HEK293 (cell line): Measurements from ENCODE around the gene LIX1L.

ENCODE experiments used
- CTCF ChIA-PET: fragments of 350-600 bp; formaldehyde crosslinking; extraction: SDS; loops from one replicate; lab custom pipeline; 2021; ENCODE audit warnings: antibody characterized with exemption; lab: Yijun Ruan, JAX
- POLR2A ChIA-PET: fragments of 300-600 bp; formaldehyde crosslinking; extraction: SDS; loops from one replicate; lab custom pipeline; 2020; ENCODE audit warnings: antibody characterized with exemption, inconsistent platforms; lab: Yijun Ruan, JAX
- H3K27ac ChIP-seq: fragments of 200-500 bp; sonication (Bioruptor generic); 2 replicates; pipeline ENCODE4 v1.5.1; 2014; ENCODE audit warnings: low read depth, low read length, control low read depth, inconsistent platforms; ENCODE audit errors: extremely low read depth
- H3K36me3 ChIP-seq, 2 experiments: fragments of 200-500 bp in 1 of 2; sonication (Bioruptor generic) in 1 of 2; 1 replicate in 1 of 2; 2 replicates in 1 of 2; pipeline ENCODE4 v1.5.1; 2014 to 2017; ENCODE audit warnings: inconsistent platforms in 2 of 2, low read length in 2 of 2; ENCODE audit not compliant: control insufficient read depth in 2 of 2, insufficient read depth in 1 of 2
- H3K4me1 ChIP-seq: fragments of 200-500 bp; sonication (Bioruptor generic); 2 replicates; pipeline ENCODE4 v1.5.1; 2014; ENCODE audit warnings: mild to moderate bottlenecking, low read length, inconsistent platforms; ENCODE audit not compliant: control insufficient read depth, insufficient read depth
- H3K4me3 ChIP-seq: 2 replicates; pipeline ENCODE4 v1.5.1; 2011; ENCODE audit warnings: low read depth, mild to moderate bottlenecking, control low read depth, low read length, moderate library complexity
- H3K9me3 ChIP-seq: fragments of 200-500 bp; sonication (Bioruptor generic); 2 replicates; pipeline ENCODE4 v1.5.1; 2014; ENCODE audit warnings: low read depth, low read length, inconsistent platforms; ENCODE audit not compliant: control insufficient read depth, insufficient read depth
- EGR2 ChIP-seq: fragments of 450-650 bp; formaldehyde crosslinking; IDR thresholded peaks from 2 replicates; pipeline ENCODE4 v1.5.1; 2016; ENCODE audit warnings: low read depth, missing biosample characterization, missing genetic modification characterization
- FEZF1 ChIP-seq: fragments of 450-650 bp; formaldehyde crosslinking; IDR thresholded peaks from 2 replicates; pipeline ENCODE4 v1.5.1; 2016; ENCODE audit warnings: missing biosample characterization, missing genetic modification characterization
- OSR2 ChIP-seq: fragments of 450-650 bp; formaldehyde crosslinking; IDR thresholded peaks from 2 replicates; pipeline ENCODE4 v1.5.1; 2016; ENCODE audit warnings: missing biosample characterization, missing genetic modification characterization
- OVOL3 ChIP-seq: fragments of 450-650 bp; formaldehyde crosslinking; IDR thresholded peaks from 2 replicates; pipeline ENCODE4 v1.5.1; 2016; ENCODE audit warnings: missing biosample characterization, missing genetic modification characterization
- SALL2 ChIP-seq: fragments of 450-650 bp; formaldehyde crosslinking; IDR thresholded peaks from 2 replicates; pipeline ENCODE4 v1.5.0; 2017; ENCODE audit warnings: missing biosample characterization, mild to moderate bottlenecking, missing genetic modification characterization, borderline replicate concordance
- SP2 ChIP-seq: fragments of 450-650 bp; formaldehyde crosslinking; IDR thresholded peaks from 2 replicates; pipeline ENCODE4 v1.5.1; 2016; ENCODE audit warnings: missing biosample characterization, missing genetic modification characterization
- TRIM28 ChIP-seq: IDR thresholded peaks from 2 replicates; pipeline ENCODE4 v1.6.1; 2011; ENCODE audit warnings: low read length, control low read depth, borderline replicate concordance
- ZBTB48 ChIP-seq: fragments of 450-650 bp; formaldehyde crosslinking; IDR thresholded peaks from 2 replicates; pipeline ENCODE4 v1.5.1; 2016; ENCODE audit warnings: missing biosample characterization, missing genetic modification characterization
- ZFP41 ChIP-seq: fragments of 450-650 bp; formaldehyde crosslinking; IDR thresholded peaks from 2 replicates; pipeline ENCODE4 v1.5.1; 2016; ENCODE audit warnings: missing biosample characterization, missing genetic modification characterization, borderline replicate concordance
- ZIC2 ChIP-seq: fragments of 450-650 bp; formaldehyde crosslinking; IDR thresholded peaks from 2 replicates; pipeline ENCODE4 v1.5.1; 2016; ENCODE audit warnings: missing biosample characterization, missing genetic modification characterization
- ZNF10 ChIP-seq: fragments of 450-650 bp; formaldehyde crosslinking; IDR thresholded peaks from 2 replicates; pipeline ENCODE4 v1.5.1; 2017; ENCODE audit warnings: missing biosample characterization, missing genetic modification characterization
- ZNF133 ChIP-seq: fragments of 450-650 bp; formaldehyde crosslinking; IDR thresholded peaks from 2 replicates; pipeline ENCODE4 v1.5.1; 2016; ENCODE audit warnings: missing biosample characterization, missing genetic modification characterization
- ZNF174 ChIP-seq: fragments of 450-650 bp; formaldehyde crosslinking; IDR thresholded peaks from 2 replicates; pipeline ENCODE4 v1.5.0; 2017; ENCODE audit warnings: missing biosample characterization, mild to moderate bottlenecking, missing genetic modification characterization
- ZNF2 ChIP-seq: fragments of 450-650 bp; formaldehyde crosslinking; IDR thresholded peaks from 2 replicates; pipeline ENCODE4 v1.5.1; 2016; ENCODE audit warnings: missing biosample characterization, missing genetic modification characterization
- ZNF202 ChIP-seq: fragments of 450-650 bp; formaldehyde crosslinking; IDR thresholded peaks from 2 replicates; pipeline ENCODE4 v1.5.1; 2016; ENCODE audit warnings: missing biosample characterization, missing genetic modification characterization, borderline replicate concordance
- ZNF221 ChIP-seq: fragments of 450-650 bp; formaldehyde crosslinking; IDR thresholded peaks from 2 replicates; pipeline ENCODE4 v1.5.1; 2017; ENCODE audit warnings: missing biosample characterization, missing genetic modification characterization, borderline replicate concordance
- ZNF223 ChIP-seq: fragments of 450-650 bp; formaldehyde crosslinking; IDR thresholded peaks from 2 replicates; pipeline ENCODE4 v1.5.1; 2016; ENCODE audit warnings: missing biosample characterization, missing genetic modification characterization
- ZNF292 ChIP-seq: fragments of 450-650 bp; formaldehyde crosslinking; IDR thresholded peaks from 2 replicates; pipeline ENCODE4 v1.5.1; 2016; ENCODE audit warnings: low read depth, missing biosample characterization, missing genetic modification characterization, borderline replicate concordance
- ZNF302 ChIP-seq: fragments of 450-650 bp; formaldehyde crosslinking; IDR thresholded peaks from 2 replicates; pipeline ENCODE4 v1.5.1; 2016; ENCODE audit warnings: missing biosample characterization, missing genetic modification characterization, low read depth
- ZNF311 ChIP-seq: fragments of 450-650 bp; formaldehyde crosslinking; IDR thresholded peaks from 2 replicates; pipeline ENCODE4 v1.5.1; 2017; ENCODE audit warnings: missing biosample characterization, missing genetic modification characterization, borderline replicate concordance
- ZNF324 ChIP-seq: fragments of 450-650 bp; formaldehyde crosslinking; IDR thresholded peaks from 2 replicates; pipeline ENCODE4 v1.5.1; 2016; ENCODE audit warnings: missing biosample characterization, missing genetic modification characterization
- ZNF341 ChIP-seq: fragments of 450-650 bp; formaldehyde crosslinking; IDR thresholded peaks from 2 replicates; pipeline ENCODE4; 2016; ENCODE audit warnings: low read depth, missing biosample characterization, missing genetic modification characterization
- ZNF354C ChIP-seq: fragments of 450-650 bp; formaldehyde crosslinking; IDR thresholded peaks from 2 replicates; pipeline ENCODE4 v1.5.1; 2016; ENCODE audit warnings: missing biosample characterization, missing genetic modification characterization, low read depth, borderline replicate concordance
- ZNF366 ChIP-seq: fragments of 450-650 bp; formaldehyde crosslinking; conservative IDR thresholded peaks from 2 replicates; pipeline ENCODE4 v1.5.1; 2016; ENCODE audit warnings: missing biosample characterization, missing genetic modification characterization
- ZNF426 ChIP-seq: fragments of 450-650 bp; formaldehyde crosslinking; IDR thresholded peaks from 2 replicates; pipeline ENCODE4 v1.5.1; 2017; ENCODE audit warnings: missing biosample characterization, missing genetic modification characterization, mild to moderate bottlenecking, inconsistent platforms, moderate library complexity
- ZNF433 ChIP-seq: fragments of 450-650 bp; formaldehyde crosslinking; IDR thresholded peaks from 2 replicates; pipeline ENCODE4 v1.5.1; 2016; ENCODE audit warnings: missing biosample characterization, missing genetic modification characterization, low read depth
- ZNF449 ChIP-seq: fragments of 450-650 bp; formaldehyde crosslinking; IDR thresholded peaks from 2 replicates; pipeline ENCODE4 v1.5.1; 2017; ENCODE audit warnings: missing biosample characterization, mild to moderate bottlenecking, missing genetic modification characterization, moderate library complexity
- ZNF473 ChIP-seq: fragments of 450-650 bp; formaldehyde crosslinking; IDR thresholded peaks from 2 replicates; pipeline ENCODE4 v1.5.1; 2017; ENCODE audit warnings: missing biosample characterization, missing genetic modification characterization
- ZNF549 ChIP-seq: fragments of 450-650 bp; IDR thresholded peaks from 2 replicates; pipeline ENCODE4 v1.5.1; 2018; ENCODE audit warnings: missing biosample characterization, missing genetic modification characterization, mild to moderate bottlenecking, inconsistent platforms, moderate library complexity
- ZNF600 ChIP-seq: fragments of 450-650 bp; formaldehyde crosslinking; IDR thresholded peaks from 2 replicates; pipeline ENCODE4 v1.5.1; 2016; ENCODE audit warnings: missing biosample characterization, missing genetic modification characterization
- ZNF639 ChIP-seq: fragments of 450-650 bp; formaldehyde crosslinking; IDR thresholded peaks from 2 replicates; pipeline ENCODE4 v1.5.1; 2016; ENCODE audit warnings: missing biosample characterization, missing genetic modification characterization
- ZNF701 ChIP-seq: fragments of 450-650 bp; formaldehyde crosslinking; IDR thresholded peaks from 2 replicates; pipeline ENCODE4 v1.5.1; 2016; ENCODE audit warnings: missing biosample characterization, missing genetic modification characterization
- ZNF707 ChIP-seq: fragments of 450-650 bp; formaldehyde crosslinking; IDR thresholded peaks from 2 replicates; pipeline ENCODE4 v1.5.1; 2016; ENCODE audit warnings: missing biosample characterization, missing genetic modification characterization
- TF ChIP-seq, protein P1 (sequence below): fragments of 450-650 bp; formaldehyde crosslinking; IDR thresholded peaks from 2 replicates; pipeline ENCODE4 v1.5.1; 2016; ENCODE audit warnings: missing biosample characterization, missing genetic modification characterization

Gene LIX1L

GRCh38 chr1:145891587-145892485, 66.0 kb downstream of the LIX1L start (continued):
- TF ChIP-seq, protein P1, sequence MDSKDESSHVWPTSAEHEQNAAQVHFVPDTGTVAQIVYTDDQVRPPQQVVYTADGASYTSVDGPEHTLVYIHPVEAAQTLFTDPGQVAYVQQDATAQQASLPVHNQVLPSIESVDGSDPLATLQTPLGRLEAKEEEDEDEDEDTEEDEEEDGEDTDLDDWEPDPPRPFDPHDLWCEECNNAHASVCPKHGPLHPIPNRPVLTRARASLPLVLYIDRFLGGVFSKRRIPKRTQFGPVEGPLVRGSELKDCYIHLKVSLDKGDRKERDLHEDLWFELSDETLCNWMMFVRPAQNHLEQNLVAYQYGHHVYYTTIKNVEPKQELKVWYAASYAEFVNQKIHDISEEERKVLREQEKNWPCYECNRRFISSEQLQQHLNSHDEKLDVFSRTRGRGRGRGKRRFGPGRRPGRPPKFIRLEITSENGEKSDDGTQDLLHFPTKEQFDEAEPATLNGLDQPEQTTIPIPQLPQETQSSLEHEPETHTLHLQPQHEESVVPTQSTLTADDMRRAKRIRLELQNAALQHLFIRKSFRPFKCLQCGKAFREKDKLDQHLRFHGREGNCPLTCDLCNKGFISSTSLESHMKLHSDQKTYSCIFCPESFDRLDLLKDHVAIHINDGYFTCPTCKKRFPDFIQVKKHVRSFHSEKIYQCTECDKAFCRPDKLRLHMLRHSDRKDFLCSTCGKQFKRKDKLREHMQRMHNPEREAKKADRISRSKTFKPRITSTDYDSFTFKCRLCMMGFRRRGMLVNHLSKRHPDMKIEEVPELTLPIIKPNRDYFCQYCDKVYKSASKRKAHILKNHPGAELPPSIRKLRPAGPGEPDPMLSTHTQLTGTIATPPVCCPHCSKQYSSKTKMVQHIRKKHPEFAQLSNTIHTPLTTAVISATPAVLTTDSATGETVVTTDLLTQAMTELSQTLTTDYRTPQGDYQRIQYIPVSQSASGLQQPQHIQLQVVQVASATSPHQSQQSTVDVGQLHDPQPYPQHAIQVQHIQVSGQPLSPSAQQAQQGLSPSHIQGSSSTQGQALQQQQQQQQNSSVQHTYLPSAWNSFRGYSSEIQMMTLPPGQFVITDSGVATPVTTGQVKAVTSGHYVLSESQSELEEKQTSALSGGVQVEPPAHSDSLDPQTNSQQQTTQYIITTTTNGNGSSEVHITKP (tag by site-specific recombination) = peak; percentile 98
- no peak for TF ChIP-seq ZNF10
- no peak for TF ChIP-seq ZNF202
- TF ChIP-seq ZNF433 = no peak
- TF ChIP-seq ZNF600 (tag by site-specific recombination) = peak; percentile 75
- TF ChIP-seq ZFP41 (tag by site-specific recombination) = no peak
- TF ChIP-seq EGR2 = no peak
- peak; percentile 84 for TF ChIP-seq ZNF366 (tag by site-specific recombination)
- TF ChIP-seq ZNF223 (tag by site-specific recombination) = no peak
- TF ChIP-seq ZNF302 (tag by site-specific recombination) = no peak
- TF ChIP-seq ZNF133 = no peak
- TF ChIP-seq SP2 (tag by site-specific recombination) = peak; percentile 61
- TF ChIP-seq ZNF426 (tag by site-specific recombination) = no peak
- no peak for TF ChIP-seq SALL2 (tag by site-specific recombination)
- peak; percentile 76; the same call in 1 of the 2 replicates for TF ChIP-seq ZNF324
- TF ChIP-seq ZNF311 (tag by site-specific recombination) = no peak
- no peak for TF ChIP-seq ZNF292 (tag by site-specific recombination)
- TF ChIP-seq OVOL3 = no peak
- TF ChIP-seq OSR2 = 0 out of 2 replicates have a peak, but pooled peaks have one; percentile 36
- no peak for TF ChIP-seq ZNF549 (tag by site-specific recombination)
- peak; percentile 87 for TF ChIP-seq ZNF2 (tag by site-specific recombination)
- TF ChIP-seq ZNF701 = no peak
- TF ChIP-seq TRIM28 = peak; percentile 90
- TF ChIP-seq ZNF221 = no peak

DNA sequence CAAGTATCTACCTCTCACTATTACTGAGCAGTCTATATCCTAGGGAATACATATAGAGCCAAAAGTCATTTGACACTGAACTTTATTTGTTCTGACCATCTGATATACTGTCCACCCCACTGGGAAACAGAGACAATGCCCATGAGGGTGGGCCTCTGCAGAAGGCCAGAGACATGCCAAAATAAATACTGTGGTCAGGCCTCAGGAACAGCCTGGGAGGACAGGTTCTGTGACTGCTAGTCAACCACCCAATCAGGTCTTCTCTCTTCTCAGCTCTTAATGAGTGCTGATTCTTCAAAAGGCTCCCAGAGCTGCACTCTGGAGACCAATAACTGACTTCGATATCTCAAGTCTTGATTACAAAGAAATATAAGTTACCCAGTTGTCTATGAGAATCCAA, 66.7 kb downstream of the LIX1L start:
- H3K27ac ChIP-seq = peak overlapping the region; percentile 66
- no peaks in the 10 kb centered on the region for H3K9me3 ChIP-seq
- no peak overlapping the region for H3K4me3 ChIP-seq
- H3K36me3 ChIP-seq = no peaks in the 10 kb centered on the region
- peaks cover 15% of the 10 kb centered on the region for H3K4me1 ChIP-seq
- POLR2A ChIA-PET = interaction anchor here (0.6 to 2.7 kb wide), 10 partner anchors 10 to 147 kb away, joined by 3 to 41 read pairs (median 6); partner anchors contain the start of genes ANKRD34A, LIX1L, PIAS3 and POLR3GL
- CTCF ChIA-PET = interaction anchor here (0.5 to 11.9 kb wide), 37 partner anchors 10 to 144 kb away, joined by 3 to 222 read pairs (median 5); partner anchors contain the start of genes ANKRD34A, HJV, ITGA10 and LIX1L
- TF ChIP-seq ZNF341 (tag by site-specific recombination) (peak; percentile 59; the same call in 1 of the 2 replicates), ZBTB48 (tag by site-specific recombination) (no peak), ZNF449 (tag by site-specific recombination) (no peak), ZNF174 (tag by site-specific recombination) (no peak), ZIC2 (tag by site-specific recombination) (peak; percentile 65), ZNF600 (tag by site-specific recombination) (no peak), ZNF639 (no peak), ZNF473 (tag by site-specific recombination) (no peak), ZNF354C (no peak), ZNF707 (tag by site-specific recombination) (no peak), FEZF1 (tag by site-specific recombination) (peak; percentile 63; the same call in 1 of the 2 replicates)
